Fibroblast of lung (primary cell): ENCODE measurements around the gene MYOD1. TPM values are rescaled to one million over a fixed set of nuclear protein-coding genes. Genes with fewer than 3 reads are reported as not detected.
A peak's percentile ranks its signal among the peaks of the same experiment; 100 is the strongest.

ENCODE experiments used
- DNase-seq, 2 donors: peaks; one replicate each; pipeline versions ENCODE4 v3.0.0 to v3.0.0-alpha.2; 2010; ENCODE audit warnings: low read depth in 2 of 2
- H2AFZ ChIP-seq: 2 replicates; pipeline ENCODE4 v1.5.1; 2012; ENCODE audit warnings: low read length, control low read depth, inconsistent platforms
- H3K27ac ChIP-seq: 2 replicates; pipeline ENCODE4 v1.5.1; 2011; ENCODE audit warnings: low read length, control low read depth; ENCODE audit not compliant: insufficient read depth
- H3K27me3 ChIP-seq: 2 replicates; pipeline ENCODE4 v1.5.1; 2011; ENCODE audit warnings: mild to moderate bottlenecking, low read length; ENCODE audit not compliant: control insufficient read depth, insufficient read depth
- H3K36me3 ChIP-seq: 2 replicates; pipeline ENCODE4 v1.5.1; 2011; ENCODE audit warnings: low read length; ENCODE audit not compliant: control insufficient read depth, insufficient read depth
- H3K4me1 ChIP-seq: 2 replicates; pipeline ENCODE4 v1.5.1; 2011; ENCODE audit warnings: low read length; ENCODE audit not compliant: control insufficient read depth, insufficient read depth; ENCODE audit errors: extremely low read depth
- H3K4me2 ChIP-seq: 2 replicates; pipeline ENCODE4 v1.5.1; 2011; ENCODE audit warnings: low read length, control low read depth; ENCODE audit not compliant: insufficient read depth; ENCODE audit errors: extremely low read depth
- H3K4me3 ChIP-seq, 4 experiments: fragments of 200-600 bp in 1 of 4; sonication (generic) in 1 of 4; replicated peaks in 1 of 4; 2 replicates each; pipeline ENCODE4 v1.5.1; 2011 to 2016; ENCODE audit warnings: low read length in 4 of 4, low read depth in 3 of 4, mild to moderate bottlenecking in 3 of 4, control low read depth in 2 of 4, inconsistent platforms in 1 of 4, mixed read lengths in 1 of 4; ENCODE audit not compliant: insufficient read depth in 1 of 4; ENCODE audit errors: control extremely low read depth in 1 of 4
- H3K79me2 ChIP-seq: 2 replicates; pipeline ENCODE4 v1.5.1; 2012; ENCODE audit warnings: mild to moderate bottlenecking, low read length, inconsistent platforms; ENCODE audit not compliant: control insufficient read depth, insufficient read depth
- H3K9ac ChIP-seq: 2 replicates; pipeline ENCODE4 v1.5.1; 2011; ENCODE audit warnings: mild to moderate bottlenecking, low read length, control low read depth; ENCODE audit not compliant: insufficient read depth
- H3K9me3 ChIP-seq: 2 replicates; pipeline ENCODE4 v1.5.1; 2012; ENCODE audit warnings: low read depth, low read length; ENCODE audit not compliant: control insufficient read depth, insufficient read depth
- H4K20me1 ChIP-seq: 2 replicates; pipeline ENCODE4 v1.5.1; 2011; ENCODE audit warnings: low read length; ENCODE audit not compliant: control insufficient read depth, insufficient read depth; ENCODE audit errors: extremely low read depth
- EZH2 ChIP-seq: IDR thresholded peaks from 2 replicates; pipeline ENCODE4 v1.5.1; 2012; ENCODE audit warnings: low read length, control low read depth, mild to moderate bottlenecking; ENCODE audit errors: missing control alignments
- polyA plus RNA-seq, 2 donors: library from polyadenylated mRNA; depleted of rRNA in 1 of 2; stranded (reverse) in 1 of 2; unstranded in 1 of 2; fragments of >200 nt; gene quantifications; 2 replicates each; pipeline ENCODE4 v1.2.1, GENCODE V29; 2011 to 2012; ENCODE audit warnings: missing spikeins in 1 of 2
- total RNA-seq: library from RNA; depleted of rRNA; stranded (reverse); fragments of >200 nt; gene quantifications from 2 replicates; pipeline ENCODE4 v1.2.1, GENCODE V29; 2014
- TF ChIP-seq, protein P1 (sequence below), 2 donors: IDR thresholded peaks in 1 of 2; conservative IDR thresholded peaks in 1 of 2; 1 replicate in 1 of 2; 2 replicates in 1 of 2; pipeline ENCODE4 v1.5.1; 2011 to 2012; ENCODE audit warnings: low read length in 2 of 2, control low read depth in 1 of 2, inconsistent platforms in 1 of 2, low read depth in 1 of 2, mild to moderate bottlenecking in 1 of 2

The MYOD1 gene
- total and polyA plus RNA-seq, 2 donors (not counting 1 experiment from before 2014, with no cell fraction given) = not detected

- Histone ChIP-seq H3K4me3 (no peak overlapping the region), H3K27me3 (peaks cover 41% of the 10 kb centered on the region), H3K79me2 (no peaks in the 10 kb centered on the region), H3K27ac (no peak overlapping the region), H3K9ac (no peak overlapping the region), H3K9me3 (no peaks in the 10 kb centered on the region), H2AFZ (no peak overlapping the region), H4K20me1 (no peaks in the 10 kb centered on the region), H3K4me1 (no peaks in the 10 kb centered on the region), H3K36me3 (no peaks in the 10 kb centered on the region), H3K4me2 (no peak overlapping the region)
- TF ChIP-seq, protein P1, sequence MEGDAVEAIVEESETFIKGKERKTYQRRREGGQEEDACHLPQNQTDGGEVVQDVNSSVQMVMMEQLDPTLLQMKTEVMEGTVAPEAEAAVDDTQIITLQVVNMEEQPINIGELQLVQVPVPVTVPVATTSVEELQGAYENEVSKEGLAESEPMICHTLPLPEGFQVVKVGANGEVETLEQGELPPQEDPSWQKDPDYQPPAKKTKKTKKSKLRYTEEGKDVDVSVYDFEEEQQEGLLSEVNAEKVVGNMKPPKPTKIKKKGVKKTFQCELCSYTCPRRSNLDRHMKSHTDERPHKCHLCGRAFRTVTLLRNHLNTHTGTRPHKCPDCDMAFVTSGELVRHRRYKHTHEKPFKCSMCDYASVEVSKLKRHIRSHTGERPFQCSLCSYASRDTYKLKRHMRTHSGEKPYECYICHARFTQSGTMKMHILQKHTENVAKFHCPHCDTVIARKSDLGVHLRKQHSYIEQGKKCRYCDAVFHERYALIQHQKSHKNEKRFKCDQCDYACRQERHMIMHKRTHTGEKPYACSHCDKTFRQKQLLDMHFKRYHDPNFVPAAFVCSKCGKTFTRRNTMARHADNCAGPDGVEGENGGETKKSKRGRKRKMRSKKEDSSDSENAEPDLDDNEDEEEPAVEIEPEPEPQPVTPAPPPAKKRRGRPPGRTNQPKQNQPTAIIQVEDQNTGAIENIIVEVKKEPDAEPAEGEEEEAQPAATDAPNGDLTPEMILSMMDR (conservative IDR thresholded peaks at IDR 0.05 in 1 of 2, IDR thresholded peaks at IDR 0.05 in 1 of 2; ENCODE audit: low read depth in 1 of 2, low read length in 2 of 2) = no peak
- TF ChIP-seq EZH2 = peak; percentile 53
- no peak for DNase-seq
Observed at GRCh38 chr11:17736930-17737817, 17.8 kb downstream of the MYOD1 start.

GRCh38 chr11:17738151-17738973 is 19.0 kb downstream of the MYOD1 start:
- no peaks in the 10 kb centered on the region for H3K36me3 ChIP-seq
- H3K27ac ChIP-seq = no peak overlapping the region
- DNase-seq = no peak
- no peak for TF ChIP-seq EZH2
- TF ChIP-seq, protein P1 (conservative IDR thresholded peaks at IDR 0.05 in 1 of 2, IDR thresholded peaks at IDR 0.05 in 1 of 2; ENCODE audit: low read depth in 1 of 2, low read length in 2 of 2) = no peak
- no peak overlapping the region for H3K4me3 ChIP-seq
- no peak overlapping the region for H2AFZ ChIP-seq
- H3K79me2 ChIP-seq = no peaks in the 10 kb centered on the region
- peaks cover 32% of the 10 kb centered on the region for H3K27me3 ChIP-seq
- no peaks in the 10 kb centered on the region for H3K9me3 ChIP-seq
- H3K4me2 ChIP-seq = no peak overlapping the region
- no peaks in the 10 kb centered on the region for H4K20me1 ChIP-seq
- H3K9ac ChIP-seq = no peak overlapping the region
- H3K4me1 ChIP-seq = no peaks in the 10 kb centered on the region

DNA sequence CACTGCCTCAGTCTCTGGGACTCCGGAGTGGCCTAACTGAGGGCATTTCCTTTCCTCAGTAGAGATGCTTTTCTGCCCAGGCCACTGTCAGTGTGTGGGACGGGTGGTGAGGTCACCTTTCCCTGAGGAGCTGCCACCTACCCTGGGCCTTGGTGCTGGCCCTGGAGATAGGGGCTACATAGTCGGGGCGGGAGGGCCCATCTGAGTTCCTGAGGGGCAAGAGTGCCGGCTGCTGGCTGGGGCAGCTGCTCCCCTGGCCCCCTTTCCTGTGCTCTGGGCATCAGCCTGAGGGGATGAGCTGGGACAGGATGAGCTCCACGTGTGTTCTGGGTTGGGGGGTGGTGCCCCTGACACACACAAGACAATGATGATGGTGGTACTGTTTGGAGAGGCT is 20.6 kb downstream of the MYOD1 start:
- TF ChIP-seq, protein P1 (conservative IDR thresholded peaks at IDR 0.05 in 1 of 2, IDR thresholded peaks at IDR 0.05 in 1 of 2; ENCODE audit: low read depth in 1 of 2, low read length in 2 of 2) = no peak
- no peak for TF ChIP-seq EZH2
- no peak overlapping the region for H3K4me3 ChIP-seq
- H3K79me2 ChIP-seq = no peaks in the 10 kb centered on the region
- H2AFZ ChIP-seq = no peak overlapping the region
- H4K20me1 ChIP-seq = no peaks in the 10 kb centered on the region
- no peak overlapping the region for H3K9ac ChIP-seq
- H3K9me3 ChIP-seq = no peaks in the 10 kb centered on the region
- no peaks in the 10 kb centered on the region for H3K36me3 ChIP-seq
- H3K27ac ChIP-seq = no peak overlapping the region
- peaks cover 24% of the 10 kb centered on the region for H3K27me3 ChIP-seq
- no peak overlapping the region for H3K4me2 ChIP-seq
- no peaks in the 10 kb centered on the region for H3K4me1 ChIP-seq
- no peak for DNase-seq
